ENCODE measurements around the gene GMCL1. TPM values are rescaled to one million over a fixed set of nuclear protein-coding genes. Genes with fewer than 3 reads are reported as not detected.

Gene GMCL1
- total and polyA plus RNA-seq, 2 experiments from 2014 or later, result 27.0 to 27.3 TPM

- TF ChIP-seq ETS1 (IDR thresholded peaks at IDR 0.05) (no peak), ZNF462 (CRISPR knock-in tag; IDR thresholded peaks at IDR 0.05) (no peak), NANOG (IDR thresholded peaks at IDR 0.05; ENCODE audit: borderline replicate concordance) (no peak)
These were observed 44.1 kb upstream of the GMCL1 start (continued) for GRCh38 chr2:69785358-69785757.

- no peaks in the 10 kb centered on the region for H4K20me1 ChIP-seq (replicated peaks; ENCODE audit: insufficient read depth)
- no peak for ATAC-seq
- Mint-ChIP-seq H3K27ac (no peak overlapping the region), H3K27me3 (ENCODE audit: insufficient read depth, low read depth, poor library complexity) (peaks cover 5% of the 10 kb centered on the region), H3K4me1 (peaks cover 31% of the 10 kb centered on the region), H3K36me3 (ENCODE audit: low read depth) (no peaks in the 10 kb centered on the region), H3K4me3 (no peak overlapping the region), H3K9me3 (no peaks in the 10 kb centered on the region)
- H3K4me1 ChIP-seq (ENCODE audit: insufficient read depth), result peaks cover 17% of the 10 kb centered on the region
- no peaks in the 10 kb centered on the region for H3K9me2 ChIP-seq (ENCODE audit: insufficient read depth)
- H3K4me2 ChIP-seq, result no peak overlapping the region
- no peaks in the 10 kb centered on the region for H3K36me3 ChIP-seq (ENCODE audit: insufficient read depth)
- H3K79me2 ChIP-seq (replicated peaks; ENCODE audit: insufficient read depth), result no peaks in the 10 kb centered on the region
- H3K27me3 ChIP-seq (ENCODE audit: insufficient read depth), result no peaks in the 10 kb centered on the region
- DNase-seq (ENCODE audit: low spot score), result no peak
- no peak for TF ChIP-seq POLR2AphosphoS5 (IDR thresholded peaks at IDR 0.05; ENCODE audit: low read depth)
- H3K4me3 ChIP-seq, result no peak overlapping the region
- H3K27ac ChIP-seq (ENCODE audit: low read depth), result no peak overlapping the region
- no peaks in the 10 kb centered on the region for H3F3A ChIP-seq (replicated peaks; ENCODE audit: low read depth)
- H2AFZ ChIP-seq, result no peak overlapping the region
These were observed 43.4 kb upstream of the GMCL1 start for GRCh38 chr2:69786052-69786560.

Measured in GM23338 (cell line).